Measurements from ENCODE around the gene STOM.

DNA sequence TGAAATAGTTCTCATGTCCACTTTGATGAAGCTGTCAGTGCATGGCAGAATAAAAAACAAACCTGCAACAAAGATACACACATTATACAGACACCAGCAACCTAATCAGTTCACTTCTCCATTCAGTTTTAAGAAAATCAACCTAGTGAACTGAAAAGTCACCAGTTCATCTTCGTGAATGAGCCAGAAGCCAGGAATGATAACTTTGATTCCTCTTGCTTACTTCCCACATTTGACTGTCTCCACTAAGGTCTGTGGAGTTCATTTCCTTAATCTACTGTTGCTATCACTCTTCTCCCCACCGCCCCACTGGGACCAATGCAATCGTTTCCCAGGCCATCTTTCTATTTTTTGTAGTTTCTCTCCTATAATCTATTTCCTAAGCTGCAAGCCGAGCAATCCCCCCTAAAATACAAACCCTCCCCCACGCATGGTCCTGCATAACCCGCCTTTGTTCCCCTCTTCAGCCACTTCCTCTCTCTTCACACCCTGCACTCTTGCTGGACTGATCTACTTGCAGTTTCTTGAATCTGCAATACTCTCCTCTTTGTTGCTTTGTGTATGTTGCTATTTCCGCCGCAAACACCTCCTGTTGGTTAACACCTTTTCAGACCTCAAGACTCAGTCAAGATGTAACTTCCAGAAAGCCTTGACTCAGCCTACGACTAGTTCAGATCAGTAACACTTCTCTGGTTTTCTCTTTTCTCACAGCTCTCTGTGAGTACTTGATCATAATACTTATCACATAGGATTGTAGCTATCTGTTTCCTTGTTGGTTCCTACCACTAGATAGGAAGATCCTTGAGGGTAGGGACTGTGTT lies 16.6 kb downstream of the STOM start:
- TF ChIP-seq POLR2A (IDR thresholded peaks at IDR 0.05) (no peak), CTCF (IDR thresholded peaks at IDR 0.05 in 4 of 5, conservative IDR thresholded peaks at IDR 0.05 in 1 of 5) (no peak)
